ENCODE results near the gene SEPHS2.

SEPHS2 gene

GRCh38 chr16:30437511-30438046, 8.1 kb downstream of the SEPHS2 start (continued):
- no peak for TF ChIP-seq YY2 (tag by site-specific recombination; IDR thresholded peaks at IDR 0.05)

- Histone ChIP-seq H3K4me1 (ENCODE audit: control insufficient read depth, insufficient read depth, low read length) (no peaks in the 10 kb centered on the region), H3K4me3 (ENCODE audit: low read depth, low read length) (no peak overlapping the region), H3K36me3 (ENCODE audit: control insufficient read depth in 2 of 2, insufficient read depth in 1 of 2, low read length in 2 of 2) (no peaks in the 10 kb centered on the region), H3K9me3 (ENCODE audit: control insufficient read depth, insufficient read depth, low read depth, low read length) (no peaks in the 10 kb centered on the region), H3K27ac (ENCODE audit: extremely low read depth, low read depth, low read length) (no peak overlapping the region)
- CTCF ChIA-PET, result interaction anchor here (1.0 to 1.2 kb wide), 2 partner anchors 15 to 166 kb away, joined by 3 to 4 read pairs; no protein-coding TSS in a partner anchor
- TF ChIP-seq ZFP41 (tag by site-specific recombination; IDR thresholded peaks at IDR 0.05; ENCODE audit: borderline replicate concordance) (no peak), TCF7L2 (IDR thresholded peaks at IDR 0.05; ENCODE audit: borderline replicate concordance, low read depth, low read length) (no peak), ZNF645 (tag by site-specific recombination; IDR thresholded peaks at IDR 0.05) (no peak), HOXA7 (CRISPR knock-in tag; IDR thresholded peaks at IDR 0.05; ENCODE audit: borderline replicate concordance) (no peak), ZNF398 (tag by site-specific recombination; IDR thresholded peaks at IDR 0.05) (no peak), REST (tag by site-specific recombination; IDR thresholded peaks at IDR 0.05) (no peak), ZBTB44 (tag by site-specific recombination; IDR thresholded peaks at IDR 0.05) (no peak), SP3 (tag by site-specific recombination; IDR thresholded peaks at IDR 0.05) (no peak), ZNF211 (tag by site-specific recombination; IDR thresholded peaks at IDR 0.05; ENCODE audit: low read depth) (no peak), ZNF596 (tag by site-specific recombination; IDR thresholded peaks at IDR 0.05) (no peak), ZNF610 (tag by site-specific recombination; IDR thresholded peaks at IDR 0.05; ENCODE audit: borderline replicate concordance) (no peak), YY2 (tag by site-specific recombination; IDR thresholded peaks at IDR 0.05) (no peak), INSM2 (tag by site-specific recombination; IDR thresholded peaks at IDR 0.05) (no peak), ZBTB48 (tag by site-specific recombination; IDR thresholded peaks at IDR 0.05) (no peak), ZNF600 (tag by site-specific recombination; IDR thresholded peaks at IDR 0.05) (no peak), SALL2 (tag by site-specific recombination; IDR thresholded peaks at IDR 0.05; ENCODE audit: borderline replicate concordance) (no peak)
- POLR2A ChIA-PET, result interaction anchor here (0.6 to 1.1 kb wide), 2 partner anchors 176 to 195 kb away, joined by 4 read pairs; partner anchors contain the start of gene ZNF689
Observed at GRCh38 chr16:30434852-30435251, 10.8 kb downstream of the SEPHS2 start.

Data from HEK293 (cell line).